ENCODE data around the gene TPCN1.
A peak's percentile ranks its signal among the peaks of the same experiment; 100 is the strongest.

Gene TPCN1

GRCh38 chr12:113268136-113268535, 46.9 kb downstream of the TPCN1 start:
- TF ChIP-seq, protein P1, sequence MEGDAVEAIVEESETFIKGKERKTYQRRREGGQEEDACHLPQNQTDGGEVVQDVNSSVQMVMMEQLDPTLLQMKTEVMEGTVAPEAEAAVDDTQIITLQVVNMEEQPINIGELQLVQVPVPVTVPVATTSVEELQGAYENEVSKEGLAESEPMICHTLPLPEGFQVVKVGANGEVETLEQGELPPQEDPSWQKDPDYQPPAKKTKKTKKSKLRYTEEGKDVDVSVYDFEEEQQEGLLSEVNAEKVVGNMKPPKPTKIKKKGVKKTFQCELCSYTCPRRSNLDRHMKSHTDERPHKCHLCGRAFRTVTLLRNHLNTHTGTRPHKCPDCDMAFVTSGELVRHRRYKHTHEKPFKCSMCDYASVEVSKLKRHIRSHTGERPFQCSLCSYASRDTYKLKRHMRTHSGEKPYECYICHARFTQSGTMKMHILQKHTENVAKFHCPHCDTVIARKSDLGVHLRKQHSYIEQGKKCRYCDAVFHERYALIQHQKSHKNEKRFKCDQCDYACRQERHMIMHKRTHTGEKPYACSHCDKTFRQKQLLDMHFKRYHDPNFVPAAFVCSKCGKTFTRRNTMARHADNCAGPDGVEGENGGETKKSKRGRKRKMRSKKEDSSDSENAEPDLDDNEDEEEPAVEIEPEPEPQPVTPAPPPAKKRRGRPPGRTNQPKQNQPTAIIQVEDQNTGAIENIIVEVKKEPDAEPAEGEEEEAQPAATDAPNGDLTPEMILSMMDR (conservative IDR thresholded peaks at IDR 0.05; ENCODE audit: control insufficient read depth, insufficient read depth, low read depth, low read length), result no peak
- no peak overlapping the region for H3K4me3 ChIP-seq (ENCODE audit: control insufficient read depth, low read depth, low read length)

DNA sequence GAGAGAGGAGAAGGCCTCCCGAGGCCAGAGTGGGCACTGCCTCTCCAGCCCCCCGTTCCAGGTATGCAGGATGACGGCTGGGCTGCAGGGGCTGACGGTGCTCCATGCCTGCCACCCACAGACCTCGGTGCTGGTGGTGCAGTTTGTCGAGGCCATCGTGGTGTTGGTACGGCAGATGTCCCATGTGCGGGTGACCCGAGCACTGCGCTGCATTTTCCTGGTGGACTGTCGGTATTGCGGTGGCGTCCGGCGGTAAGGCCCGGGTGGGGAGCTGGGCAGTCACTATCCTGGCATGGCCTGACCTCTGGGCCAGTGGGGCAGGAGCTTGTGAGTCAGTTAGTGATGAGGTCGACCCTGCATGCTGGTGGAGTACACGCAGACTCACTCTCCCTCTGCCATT, 47.4 kb downstream of the TPCN1 start:
- no peak overlapping the region for H3K4me3 ChIP-seq (ENCODE audit: control insufficient read depth, low read depth, low read length)
- no peak for DNase-seq (ENCODE audit: low read depth)
- TF ChIP-seq, protein P1 (conservative IDR thresholded peaks at IDR 0.05; ENCODE audit: control insufficient read depth, insufficient read depth, low read depth, low read length), result no peak

More at GRCh38 chr12:113268136-113268535, 46.9 kb downstream of the TPCN1 start:
- no peak for DNase-seq (ENCODE audit: low read depth)

DNA sequence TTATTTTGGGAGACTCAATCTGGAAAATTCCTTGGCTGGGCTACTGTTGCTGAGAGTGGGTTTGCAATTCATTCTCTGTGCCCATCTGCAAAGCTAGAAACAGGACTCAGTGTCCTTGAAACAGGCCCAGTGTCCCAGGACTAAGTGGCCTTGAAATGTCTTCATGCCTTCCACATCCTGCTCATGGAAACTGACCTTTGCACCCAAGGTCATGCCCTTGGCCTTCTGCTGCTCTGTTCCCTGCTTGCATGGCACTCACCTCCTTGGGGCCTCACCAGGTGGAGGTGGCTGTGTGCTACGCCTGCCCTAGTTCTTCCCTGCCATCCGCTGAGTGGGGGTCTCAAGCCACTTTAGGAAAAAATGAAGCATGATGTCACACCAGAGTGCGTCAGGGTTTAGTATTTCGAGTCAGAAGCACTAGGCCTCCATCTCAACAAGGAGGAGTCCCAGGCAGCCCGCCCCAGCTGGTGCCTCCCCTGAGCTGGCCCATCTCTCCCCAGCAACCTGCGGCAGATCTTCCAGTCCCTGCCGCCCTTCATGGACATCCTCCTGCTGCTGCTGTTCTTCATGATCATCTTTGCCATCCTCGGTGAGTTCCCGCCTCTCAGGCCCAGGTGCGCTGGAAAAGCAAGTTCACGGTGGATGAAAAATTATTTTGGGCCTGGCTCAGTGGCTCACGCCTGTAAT, 48.1 kb downstream of the TPCN1 start:
- TF ChIP-seq, protein P1 (conservative IDR thresholded peaks at IDR 0.05; ENCODE audit: control insufficient read depth, insufficient read depth, low read depth, low read length), result no peak
- no peak for DNase-seq (ENCODE audit: low read depth)
- H3K4me3 ChIP-seq (ENCODE audit: control insufficient read depth, low read depth, low read length), result no peak overlapping the region

DNA sequence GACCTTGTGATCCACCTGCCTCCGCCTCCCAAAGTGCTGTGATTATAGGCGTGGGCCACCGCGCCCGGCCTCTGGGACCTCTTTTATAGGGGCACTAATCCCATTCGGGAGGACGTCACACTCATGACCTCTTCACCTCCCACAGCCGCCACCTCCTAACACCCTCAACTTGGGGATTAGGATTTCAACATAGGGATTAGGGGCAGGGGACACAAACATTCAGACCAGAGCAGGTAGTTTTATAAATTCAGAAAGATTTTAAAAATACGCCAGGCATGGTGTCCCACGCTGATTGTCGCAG, 49.4 kb downstream of the TPCN1 start:
- DNase-seq (ENCODE audit: low read depth), result no peak
- H3K4me3 ChIP-seq (ENCODE audit: control insufficient read depth, low read depth, low read length), result no peak overlapping the region
- TF ChIP-seq, protein P1 (conservative IDR thresholded peaks at IDR 0.05; ENCODE audit: control insufficient read depth, insufficient read depth, low read depth, low read length), result no peak

GRCh38 chr12:113271466-113271852, 50.2 kb downstream of the TPCN1 start:
- TF ChIP-seq, protein P1 (conservative IDR thresholded peaks at IDR 0.05; ENCODE audit: control insufficient read depth, insufficient read depth, low read depth, low read length), result no peak
- no peak for DNase-seq (ENCODE audit: low read depth)
- H3K4me3 ChIP-seq (ENCODE audit: control insufficient read depth, low read depth, low read length), result no peak overlapping the region

DNA sequence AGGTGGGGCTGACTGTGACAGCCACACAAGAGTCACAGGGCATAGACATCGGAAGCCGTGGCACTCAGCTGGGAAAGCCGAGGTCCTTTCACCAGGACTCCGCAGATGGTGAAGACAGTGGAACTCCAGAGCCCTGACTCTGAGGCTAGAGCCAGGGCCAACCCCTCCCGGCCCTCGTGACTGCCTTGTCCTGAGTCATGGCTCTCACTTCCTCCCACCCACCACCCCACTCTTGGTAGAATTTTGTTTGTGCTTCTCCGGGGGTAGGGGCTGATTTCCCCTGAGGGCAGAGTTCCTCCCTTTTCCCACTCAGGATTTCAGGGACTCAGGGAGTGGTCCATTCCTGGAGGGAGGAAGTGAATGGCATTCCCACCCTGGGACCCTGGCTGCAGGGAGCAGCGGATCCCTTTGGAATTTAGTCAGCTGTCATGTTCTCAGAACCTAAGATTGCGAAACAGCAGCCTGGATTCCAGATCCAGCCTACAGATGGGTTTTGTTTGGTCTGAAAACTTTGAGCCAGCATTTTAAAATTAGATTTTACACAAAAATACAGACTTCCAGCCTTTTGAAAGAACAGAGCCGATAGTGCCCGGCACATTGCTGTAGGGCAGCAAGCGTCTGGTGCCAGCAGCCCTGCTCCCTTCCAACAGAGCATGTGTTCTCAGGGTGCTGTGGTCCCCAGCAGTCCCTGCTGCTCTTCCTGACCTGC, 50.7 kb downstream of the TPCN1 start:
- TF ChIP-seq, protein P1 (conservative IDR thresholded peaks at IDR 0.05; ENCODE audit: control insufficient read depth, insufficient read depth, low read depth, low read length), result no peak
- peak overlapping the region; percentile 29 for H3K4me3 ChIP-seq (ENCODE audit: control insufficient read depth, low read depth, low read length)
- DNase-seq (ENCODE audit: low read depth), result peak; percentile 87
